Prostate gland (tissue), 2 donors: ENCODE measurements around the gene MIR17HG. TPM values are rescaled to one million over a fixed set of nuclear protein-coding genes. Genes with fewer than 3 reads are reported as not detected.

Source experiments
- DNase-seq: peaks from one replicate; pipeline ENCODE4 v3.0.0-alpha.2; 2019; ENCODE audit warnings: low spot score
- H3K27ac ChIP-seq, 2 donors: fragments of 200-600 bp; sonication (generic); 2 replicates each; pipeline ENCODE4 v1.5.1; 2017 to 2019
- H3K27me3 ChIP-seq: fragments of 200-600 bp; sonication (generic); replicated peaks from 2 replicates; pipeline ENCODE4 v1.5.1; 2019; ENCODE audit not compliant: insufficient read depth
- H3K36me3 ChIP-seq, 2 donors: fragments of 200-600 bp; sonication (generic); 1 replicate in 1 of 2; 2 replicates in 1 of 2; pipeline versions ENCODE4 v1.5.1 to v1.8.1; 2017 to 2019
- H3K4me1 ChIP-seq: fragments of 200-600 bp; sonication (generic); replicated peaks from 2 replicates; pipeline ENCODE4 v1.5.1; 2019
- H3K4me3 ChIP-seq, 2 donors: fragments of 200-600 bp; sonication (generic); 2 replicates each; pipeline ENCODE4 v1.5.1; 2017 to 2019
- H3K9me3 ChIP-seq: fragments of 200-600 bp; sonication (generic); 2 replicates; pipeline ENCODE4 v1.5.1; 2017
- CTCF ChIP-seq, 4 experiments: fragments of 200-600 bp in 2 of 4; fragments of 450-650 bp in 2 of 4; sonication (generic) in 2 of 4; IDR thresholded peaks; 1 replicate in 3 of 4; 2 replicates in 1 of 4; pipeline ENCODE4 v1.5.1; 2016 to 2019; ENCODE audit warnings: antibody characterized with exemption in 4 of 4, mild to moderate bottlenecking in 2 of 4, moderate library complexity in 2 of 4
- POLR2A ChIP-seq: fragments of 450-650 bp; IDR thresholded peaks from one replicate; pipeline ENCODE4 v1.6.1; 2016; ENCODE audit warnings: antibody characterized with exemption, mild to moderate bottlenecking
- POLR2AphosphoS5 ChIP-seq: sonication (generic); formaldehyde crosslinking; IDR thresholded peaks from one replicate; pipeline ENCODE4 v1.6.1; 2017; ENCODE audit warnings: antibody characterized with exemption
- WGBS: methylation state at CpG from one replicate; pipeline ENCODE4 v1.1.5; 2018; 5-methylcytosine and 5-hydroxymethylcytosine counted together
- intact Hi-C: fragments of 100-400 bp; cut with DNase I; formaldehyde crosslinking; loops from one replicate; pipeline ENCODE4 v1.14.2; 2022
- microRNA counts, 2 donors: library from miRNA; unstranded; fragments of <30 nt; microRNA quantifications; one replicate each; lab custom pipeline; 2016 to 2017
- total RNA-seq, 2 donors: library from RNA; depleted of rRNA; stranded (reverse); fragments of >200 nt; gene quantifications; one replicate each; pipeline ENCODE4 v1.1.0, GENCODE V29; 2016

MIR17HG gene
- total RNA-seq, 2 donors from 2014 or later = 1.0 to 2.9 TPM

- no peaks in the 10 kb centered on the region for H3K9me3 ChIP-seq
- H3K4me3 ChIP-seq = no peak overlapping the region
- no peaks in the 10 kb centered on the region for H3K36me3 ChIP-seq
- intact Hi-C loops = no loop called here
- H3K27ac ChIP-seq = no peak overlapping the region
- H3K4me1 ChIP-seq = no peaks in the 10 kb centered on the region
- 69% methylated on average over 6 of the region's 6 CpGs for WGBS
- TF ChIP-seq POLR2A (no peak), POLR2AphosphoS5 (no peak), CTCF (IDR thresholded peaks at IDR 0.05) (no peak)
- no peak for DNase-seq
- no peaks in the 10 kb centered on the region for H3K27me3 ChIP-seq
Observed at GRCh38 chr13:91400063-91400399, 52.5 kb downstream of the MIR17HG start.

- intact Hi-C loops = no loop called here
- no peak for TF ChIP-seq POLR2AphosphoS5
- 73% methylated on average over 3 of the region's 3 CpGs for WGBS
- Histone ChIP-seq H3K4me1 (no peaks in the 10 kb centered on the region), H3K4me3 (no peak overlapping the region), H3K36me3 (no peaks in the 10 kb centered on the region), H3K27me3 (no peaks in the 10 kb centered on the region), H3K9me3 (no peaks in the 10 kb centered on the region), H3K27ac (no peak overlapping the region)
- no peak for DNase-seq
Observed at GRCh38 chr13:91400671-91401070, 53.2 kb downstream of the MIR17HG start.

GRCh38 chr13:91401920-91402319, 54.4 kb downstream of the MIR17HG start:
- DNase-seq = no peak
- Histone ChIP-seq H3K4me1 (no peaks in the 10 kb centered on the region), H3K9me3 (no peaks in the 10 kb centered on the region), H3K27me3 (no peaks in the 10 kb centered on the region), H3K27ac (no peak overlapping the region), H3K36me3 (no peaks in the 10 kb centered on the region), H3K4me3 (no peak overlapping the region)
- WGBS = 76% methylated on average over 2 of the region's 2 CpGs
- TF ChIP-seq POLR2AphosphoS5 (no peak), POLR2A (no peak), CTCF (IDR thresholded peaks at IDR 0.05) (no peak)
- intact Hi-C loops = no loop called here

MicroRNAs encoded within 50 kb of the gene (microRNA counts, 767-probe panel; counts per million panel counts)
- microRNA hsa-miR-18a-5p (lab: Ali Mortazavi, UCI) (268 to 431 counts per million in 2 donors), microRNA hsa-miR-19a-3p (lab: Ali Mortazavi, UCI) (431 to 1,721 counts per million in 2 donors), microRNA hsa-miR-19b-3p (lab: Ali Mortazavi, UCI) (431 to 2,000 counts per million in 2 donors), microRNA hsa-miR-20a-5p+hsa-miR-20b-5p (lab: Ali Mortazavi, UCI) (2,273 to 3,531 counts per million in 2 donors), microRNA hsa-miR-92a-3p (lab: Ali Mortazavi, UCI) (2,856 to 3,229 counts per million in 2 donors)

Other genes with a start within 250 kb of the MIR17HG start
- 10 to 100 TPM in 1 of 2 donors, under 1 TPM in 1; 0.23 to 35.0 TPM for gene GPC5, start 50.9 kb downstream of the MIR17HG start, total RNA-seq